Activated CD4-positive, alpha-beta T cell treated with anti-CD3 and anti-CD28 coated beads, Interleukin-10, Interleukin-2, amounts not matched to agents 100 ng/mL and 50 ng/mL, durations not matched to agents 16 hours and 8 hours (primary cell): ENCODE data around the gene SMOC2.

Experiments used
- DNase-seq: peaks from one replicate; pipeline ENCODE4 v3.0.0-alpha.2; 2020

SMOC2 gene

DNA sequence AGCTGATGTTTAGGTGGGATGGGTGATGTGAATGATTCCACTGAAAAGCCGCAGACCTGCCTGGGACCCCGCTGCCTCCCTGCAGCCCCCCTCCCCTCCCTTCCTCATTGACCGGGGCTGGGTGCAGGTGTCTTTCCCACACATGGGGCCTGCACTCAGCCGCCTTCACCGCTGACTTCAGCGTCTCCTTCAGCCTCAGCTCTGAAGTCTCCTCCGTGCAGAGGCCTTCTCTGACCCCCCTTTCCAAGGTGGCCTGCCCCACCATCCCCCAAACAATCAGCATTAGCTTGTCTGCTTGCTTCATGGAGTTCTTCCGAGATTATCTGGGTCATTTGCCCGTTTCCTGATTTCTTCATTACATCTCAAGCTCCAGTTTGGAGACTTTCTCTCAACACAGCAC, 140.7 kb downstream of the SMOC2 start:
- DNase-seq = no peak

DNA sequence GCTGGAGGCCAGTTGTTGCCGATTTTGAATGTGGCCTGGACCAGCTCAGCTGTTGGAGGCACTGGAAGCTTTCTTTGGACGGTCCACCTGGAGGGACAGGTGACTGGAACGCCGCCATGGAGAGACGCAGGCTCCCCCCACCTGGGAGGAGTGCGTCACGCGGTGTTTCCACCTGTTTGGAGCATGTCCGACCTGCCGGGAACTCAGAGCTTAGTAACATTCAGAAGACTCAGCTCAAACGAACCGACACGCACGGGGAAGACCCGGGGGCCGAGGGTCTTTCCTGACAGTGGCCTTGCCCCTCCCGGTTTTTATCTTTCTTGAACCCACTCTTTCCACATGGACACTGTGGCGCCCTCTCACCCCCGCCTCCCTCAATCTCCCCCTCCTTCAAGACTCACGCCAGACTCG, 141.6 kb downstream of the SMOC2 start:
- DNase-seq = no peak

DNA sequence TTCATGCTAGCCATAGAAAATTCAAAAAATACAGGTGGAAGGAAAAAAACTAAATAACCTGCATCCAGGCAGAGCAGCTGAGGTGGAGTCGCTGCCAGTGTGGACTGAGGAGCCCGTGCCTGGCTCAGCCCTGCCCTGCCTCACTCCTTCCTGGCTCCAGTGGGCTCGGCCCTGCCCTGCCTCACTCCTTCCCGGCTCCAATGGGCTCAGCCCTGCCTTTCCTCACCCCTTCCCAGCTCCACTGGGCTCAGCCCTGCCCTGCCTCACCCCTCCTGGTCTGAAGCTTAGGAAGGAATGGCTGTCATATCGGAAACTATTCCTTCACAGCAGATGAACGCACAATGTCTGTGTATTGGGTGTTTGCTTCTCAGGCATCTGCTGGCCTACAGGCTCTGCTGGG, 142.1 kb downstream of the SMOC2 start:
- no peak for DNase-seq

DNA sequence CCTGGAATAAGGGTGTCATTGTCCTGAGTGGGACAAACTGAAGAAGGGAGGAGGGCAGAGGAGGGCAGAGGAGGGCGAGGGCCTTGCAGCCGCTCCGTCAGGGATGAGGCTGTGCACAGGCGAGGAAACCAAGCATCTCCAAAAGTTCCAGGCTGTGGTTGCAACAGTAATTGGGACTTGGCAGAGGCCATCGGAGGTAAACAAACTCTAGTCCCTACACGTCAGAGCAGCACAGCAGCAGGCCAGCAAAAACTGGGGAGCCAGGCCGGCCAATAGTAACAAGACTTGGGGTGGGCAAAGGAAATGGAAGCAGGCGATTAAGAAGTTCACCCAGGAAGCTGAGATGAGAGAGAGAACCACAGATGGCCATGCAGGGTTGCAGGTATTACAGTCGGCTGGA, 142.8 kb downstream of the SMOC2 start:
- DNase-seq = no peak

DNA sequence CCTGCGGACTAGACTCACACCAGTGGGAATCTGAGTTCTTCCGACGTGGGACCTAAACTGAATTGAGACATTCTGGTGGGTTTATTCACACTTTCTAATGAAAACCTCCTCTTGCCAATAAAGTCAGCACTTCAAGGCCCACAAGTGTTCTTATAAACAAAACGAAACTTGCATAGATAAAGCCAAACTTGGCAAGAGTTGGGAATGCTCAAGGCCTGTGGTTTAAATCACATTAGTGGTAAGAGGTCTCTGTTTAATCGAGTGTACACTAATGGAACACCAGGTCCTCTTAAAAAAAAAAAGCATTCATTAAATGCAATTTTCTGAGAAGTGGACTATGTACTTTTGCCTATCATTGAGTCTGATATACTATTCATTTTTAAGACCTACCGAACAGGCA, 143.3 kb downstream of the SMOC2 start:
- no peak for DNase-seq

DNA sequence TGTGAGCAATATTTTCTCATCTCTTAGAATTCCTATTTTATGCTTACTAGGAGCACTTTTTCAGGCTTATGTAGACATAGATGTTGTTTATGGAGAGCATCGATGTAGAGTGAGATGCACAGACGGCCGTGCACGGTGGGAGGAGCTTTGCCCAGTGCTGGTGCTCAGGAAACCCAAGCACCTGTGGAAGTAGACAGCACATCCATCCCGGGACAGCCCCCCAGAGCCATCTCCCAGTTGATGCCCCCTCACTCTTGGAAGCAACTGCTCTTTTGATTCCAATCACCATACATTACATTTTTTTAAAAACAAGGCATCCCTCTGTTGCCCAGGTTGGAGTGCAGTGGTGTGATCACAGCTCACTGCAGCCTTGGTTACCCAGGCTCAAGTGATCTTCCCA, 143.7 kb downstream of the SMOC2 start:
- no peak for DNase-seq

DNA sequence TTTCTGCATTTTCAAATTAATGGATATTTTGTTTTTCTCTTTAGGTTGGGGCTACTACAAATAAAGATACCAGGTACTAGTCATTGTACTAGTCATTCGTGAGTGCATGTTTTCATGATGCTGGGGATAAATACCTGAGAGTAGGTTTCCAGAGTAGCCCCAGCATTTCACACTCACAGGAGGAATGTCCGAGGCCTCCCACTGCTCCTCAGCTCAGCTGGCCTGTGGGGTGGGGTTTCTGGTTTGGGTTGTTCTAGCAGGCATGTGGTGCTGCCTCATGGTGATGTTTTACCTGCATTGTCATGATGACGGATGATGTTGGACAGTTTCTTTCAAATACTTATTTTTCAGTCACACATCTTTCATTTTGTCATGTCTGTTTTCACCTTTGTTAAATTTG, 144.5 kb downstream of the SMOC2 start:
- no peak for DNase-seq

DNA sequence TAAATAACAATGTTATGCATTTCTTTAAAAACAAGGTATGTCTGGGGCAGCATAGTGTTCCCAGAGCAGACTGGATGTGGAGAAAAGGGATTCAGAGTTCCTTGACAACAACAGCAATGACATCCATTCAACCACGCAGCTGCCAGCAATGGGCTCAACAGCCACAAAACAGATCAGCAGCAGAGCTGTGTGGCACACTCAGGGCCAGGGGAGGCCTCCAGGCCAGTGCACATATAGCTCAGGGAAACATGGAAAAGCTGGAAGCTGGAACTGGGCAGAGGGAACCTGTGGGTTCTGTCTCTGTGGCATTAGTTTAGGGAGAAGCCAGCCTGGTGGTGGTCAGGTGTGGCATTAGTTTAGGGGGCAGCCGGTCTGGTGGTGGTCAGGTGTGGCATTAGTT, 148.3 kb downstream of the SMOC2 start:
- DNase-seq = no peak

DNA sequence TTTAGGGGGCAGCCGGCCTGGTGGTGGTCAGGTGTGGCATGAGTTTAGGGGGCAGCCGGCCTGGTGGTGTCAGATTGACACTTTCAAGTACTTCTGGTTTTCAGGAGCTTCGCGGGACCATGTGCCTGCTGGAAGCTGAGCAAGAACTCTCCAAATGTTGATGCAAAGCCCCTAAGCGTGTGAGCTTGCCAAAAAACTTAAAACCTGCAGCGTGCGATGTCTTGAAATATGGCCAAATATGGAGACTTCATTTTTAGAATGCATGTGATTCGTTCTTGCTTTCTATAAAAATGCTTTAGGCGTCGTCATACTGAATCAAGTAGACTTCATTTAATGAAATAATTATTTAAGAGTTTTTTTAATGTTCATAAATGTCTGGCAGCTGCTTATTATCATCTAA, 149.4 kb downstream of the SMOC2 start:
- no peak for DNase-seq

DNA sequence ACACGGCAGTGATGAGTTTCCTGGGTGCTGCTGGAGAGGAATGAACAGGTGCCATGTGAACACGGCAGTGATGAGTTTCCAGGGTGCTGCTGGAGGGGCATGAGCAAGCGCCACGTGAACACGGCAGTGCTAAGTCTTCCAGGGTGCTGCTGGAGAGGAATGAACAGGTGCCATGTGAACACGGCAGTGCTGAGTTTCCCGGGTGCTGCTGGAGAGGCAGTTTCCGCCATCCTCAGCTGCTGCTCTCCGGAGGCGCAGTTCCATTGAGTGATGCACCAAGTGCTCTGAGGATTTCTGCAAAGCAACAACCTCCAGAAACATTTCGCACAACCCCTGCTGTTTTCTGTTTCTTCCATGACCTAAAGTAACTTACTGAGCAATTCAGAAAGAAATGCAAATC, 155.4 kb downstream of the SMOC2 start:
- DNase-seq = no peak

DNA sequence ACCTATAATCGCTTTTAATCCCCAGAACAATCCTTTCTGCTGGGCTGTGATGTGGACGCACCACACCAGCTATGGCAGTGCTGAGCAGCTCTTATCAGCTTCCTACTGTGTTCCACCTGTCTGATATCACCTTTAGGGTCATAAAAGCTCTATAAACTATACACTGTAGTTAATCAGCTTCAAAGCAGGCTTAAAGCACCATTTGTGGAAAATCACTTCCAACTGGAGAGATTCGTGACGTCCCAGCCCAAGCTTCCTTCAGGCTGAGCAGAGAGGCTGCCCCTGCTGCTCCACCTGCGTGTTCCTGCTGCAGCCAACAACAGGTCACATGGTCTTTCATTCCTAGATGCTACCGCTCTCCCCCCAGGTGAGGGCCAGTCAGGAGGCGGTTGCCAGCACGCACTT, 156.5 kb downstream of the SMOC2 start:
- DNase-seq = no peak

DNA sequence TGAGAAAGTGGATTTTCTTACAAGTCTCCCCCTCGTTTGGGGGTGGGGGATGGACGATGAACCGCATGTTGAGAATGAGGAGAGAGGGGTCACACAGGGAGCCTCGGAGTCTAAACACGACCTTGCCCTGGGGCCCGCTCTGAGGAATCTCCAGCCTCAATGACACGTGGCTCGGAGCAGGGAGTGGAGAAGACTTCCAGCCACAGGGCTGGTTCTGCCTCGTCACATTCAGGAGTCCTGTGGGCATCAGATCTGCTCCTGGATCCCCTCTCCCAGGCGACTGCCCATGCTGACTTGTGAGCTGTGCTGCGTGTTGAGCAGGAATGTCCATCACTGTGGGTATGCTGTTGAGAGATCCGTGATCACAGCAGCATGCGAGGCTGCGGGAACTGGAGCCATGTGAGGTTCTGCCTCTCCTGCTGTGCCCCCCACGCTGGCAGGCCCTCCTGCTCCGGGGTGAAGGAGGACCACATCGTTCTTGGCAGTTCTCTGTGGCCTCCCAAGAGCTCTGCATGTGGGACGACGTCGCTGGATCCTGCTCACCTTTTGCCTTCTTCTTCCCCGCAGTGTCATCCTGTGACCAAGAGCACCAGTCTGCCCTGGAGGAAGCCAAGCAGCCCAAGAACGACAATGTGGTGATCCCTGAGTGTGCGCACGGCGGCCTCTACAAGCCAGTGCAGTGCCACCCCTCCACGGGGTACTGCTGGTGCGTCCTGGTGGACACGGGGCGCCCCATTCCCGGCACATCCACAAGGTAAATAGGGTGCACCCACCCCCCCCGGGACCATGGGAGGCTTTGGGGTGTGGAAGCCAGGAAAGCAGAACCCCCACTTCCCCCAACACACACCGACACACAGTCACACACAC, 157.5 kb downstream of the SMOC2 start:
- no peak for DNase-seq

DNA sequence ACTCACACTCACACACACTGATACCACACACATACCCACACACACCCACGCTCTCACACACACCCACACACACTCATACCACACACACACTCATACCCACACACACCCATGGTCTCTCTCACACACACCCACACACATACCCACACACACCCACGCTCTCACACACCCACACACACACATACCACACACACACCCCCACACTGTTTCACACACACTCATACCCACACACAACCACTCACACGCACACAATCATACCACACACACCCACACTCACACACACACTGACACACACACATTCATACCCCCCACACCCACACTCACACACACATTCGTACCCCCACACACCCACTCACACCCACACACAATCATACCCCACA, 158.1 kb downstream of the SMOC2 start:
- DNase-seq = no peak

DNA sequence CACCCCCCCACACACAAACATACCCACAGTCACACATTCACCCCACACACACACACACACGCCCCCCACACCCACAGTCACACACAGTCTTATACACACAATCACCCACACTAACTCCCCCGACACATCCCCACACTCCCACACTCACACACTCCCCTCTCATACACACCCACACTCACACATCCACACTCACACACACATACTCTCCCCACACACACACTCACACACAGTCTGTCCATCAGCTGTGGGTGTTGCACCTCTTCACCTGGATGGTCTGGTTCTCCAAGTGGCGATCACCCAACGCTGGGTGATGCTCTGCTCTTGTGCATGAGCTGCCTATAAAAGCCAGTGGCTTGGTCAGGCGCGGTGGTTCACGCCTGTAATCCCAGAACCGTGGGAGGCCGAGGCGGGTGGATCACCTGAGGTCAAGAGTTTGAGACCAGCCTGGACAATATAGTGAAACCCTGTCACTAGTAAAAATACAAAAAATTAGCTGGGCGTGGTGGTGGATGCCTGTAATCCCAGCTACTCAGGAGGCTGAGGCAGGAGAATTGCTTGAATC, 158.9 kb downstream of the SMOC2 start:
- DNase-seq = no peak

DNA sequence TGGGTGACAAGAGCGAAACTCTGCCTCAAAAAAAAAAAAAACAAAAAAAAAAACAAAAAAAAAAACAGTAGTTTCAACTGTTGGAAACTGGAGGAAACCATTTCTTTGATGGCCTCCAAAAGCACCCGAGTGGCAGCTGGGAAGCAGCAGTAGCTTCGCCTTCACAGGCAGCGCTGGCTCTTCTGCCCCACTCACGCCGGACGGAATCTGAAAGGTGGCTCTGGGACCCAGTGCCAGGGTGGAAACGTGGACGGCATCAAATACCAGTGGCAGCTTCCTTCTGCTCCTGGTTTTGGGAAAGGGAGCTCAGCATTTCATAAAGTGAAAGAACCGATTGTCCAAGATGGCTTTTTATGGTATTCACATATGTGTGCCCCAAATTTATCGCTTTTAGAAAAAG, 159.4 kb downstream of the SMOC2 start:
- no peak for DNase-seq

DNA sequence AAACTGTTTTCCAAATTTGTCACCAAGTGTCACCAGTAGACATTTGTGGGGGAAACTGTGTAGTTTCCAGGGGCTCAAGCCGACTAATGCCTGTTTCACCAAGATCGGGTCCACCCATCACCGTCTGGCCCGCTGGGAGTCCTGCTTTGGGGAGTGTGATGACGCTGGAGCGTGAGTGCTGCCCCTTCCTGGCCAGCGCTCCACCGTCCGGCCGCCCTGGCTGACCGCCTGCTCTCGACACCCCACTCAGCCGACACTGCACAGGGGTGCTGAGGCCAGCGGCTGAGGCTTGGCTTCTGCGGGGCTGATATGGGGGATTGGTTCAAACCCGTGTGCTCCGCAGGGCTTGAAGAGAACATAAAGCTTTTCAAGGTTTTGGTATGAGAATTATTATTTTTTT, 160.1 kb downstream of the SMOC2 start:
- no peak for DNase-seq

DNA sequence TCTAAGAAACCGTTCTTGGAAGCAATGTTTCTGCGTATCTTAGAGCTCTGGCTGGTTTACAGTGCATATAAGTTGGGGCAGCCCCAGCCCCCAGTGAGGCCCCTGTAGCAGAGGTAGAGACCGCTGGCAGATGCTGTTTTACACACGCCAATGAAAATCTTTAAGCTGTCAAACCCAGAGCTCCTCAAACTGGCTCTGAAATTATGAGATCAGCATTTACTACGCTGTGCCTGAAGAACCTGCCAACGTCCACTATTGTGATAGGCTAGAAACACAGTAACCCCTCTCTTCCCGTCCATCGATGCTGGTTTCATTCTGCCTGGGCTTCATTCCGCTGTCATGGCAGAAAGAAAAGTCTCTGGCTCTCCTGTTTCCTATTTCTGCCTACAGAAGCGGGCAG, 160.6 kb downstream of the SMOC2 start:
- no peak for DNase-seq

DNA sequence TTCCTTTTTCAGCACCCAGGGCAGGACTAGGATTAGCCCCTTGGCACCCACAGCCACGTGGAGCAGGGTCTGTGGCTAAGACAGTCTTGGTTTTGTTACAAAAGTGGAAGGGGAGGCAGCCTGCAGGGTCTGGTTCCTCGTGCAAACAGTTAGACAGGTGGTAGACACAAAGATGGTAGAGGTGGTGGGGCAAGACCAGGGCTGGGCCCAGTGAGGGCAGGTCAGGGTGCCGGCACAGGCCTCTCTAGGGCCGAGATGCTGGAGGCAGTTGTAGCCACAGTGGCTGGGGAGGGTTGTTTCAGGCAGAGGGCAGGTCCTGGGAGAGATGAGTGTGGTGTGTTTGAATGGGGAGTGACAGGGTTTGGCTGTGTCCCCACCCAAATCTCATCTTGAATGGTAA, 161.6 kb downstream of the SMOC2 start:
- no peak for DNase-seq

DNA sequence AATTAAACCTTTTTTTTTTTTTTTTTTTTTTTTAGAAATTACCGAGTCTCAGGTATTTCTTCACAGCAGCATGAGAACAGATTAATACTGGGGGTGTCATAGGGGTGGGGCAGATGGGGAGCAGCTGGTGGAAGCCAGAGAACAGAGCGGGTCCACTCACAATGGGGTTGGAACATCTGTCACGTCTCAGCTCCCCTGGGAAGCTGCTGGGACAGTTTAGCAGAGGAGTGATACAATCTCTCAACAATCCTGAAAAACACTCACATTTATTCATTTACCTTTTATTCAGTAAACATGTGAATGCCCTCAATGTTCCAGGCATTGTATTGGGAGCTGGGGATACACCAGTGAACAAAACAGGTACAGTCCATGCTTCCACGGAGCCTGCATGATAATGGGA, 162.2 kb downstream of the SMOC2 start:
- no peak for DNase-seq

DNA sequence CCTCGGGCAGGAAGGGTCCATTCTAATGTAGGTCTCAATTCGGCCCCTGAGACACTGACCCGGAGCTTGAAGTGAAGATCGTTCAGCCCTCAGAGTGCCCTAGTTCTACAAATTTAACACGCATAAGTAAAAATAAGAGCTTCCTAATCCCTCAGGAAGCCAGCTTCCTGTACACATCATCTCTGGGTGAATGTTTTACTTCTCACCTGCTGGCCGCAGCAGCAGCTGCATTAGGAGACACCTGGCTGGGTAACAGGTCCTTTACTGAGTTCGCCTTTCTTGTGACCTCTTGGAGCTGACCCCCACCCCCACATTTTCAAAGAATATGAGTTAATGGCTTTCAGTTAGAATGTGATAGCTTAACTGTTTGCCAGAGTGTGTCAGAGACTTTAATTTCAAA, 165.0 kb downstream of the SMOC2 start:
- DNase-seq = no peak

DNA sequence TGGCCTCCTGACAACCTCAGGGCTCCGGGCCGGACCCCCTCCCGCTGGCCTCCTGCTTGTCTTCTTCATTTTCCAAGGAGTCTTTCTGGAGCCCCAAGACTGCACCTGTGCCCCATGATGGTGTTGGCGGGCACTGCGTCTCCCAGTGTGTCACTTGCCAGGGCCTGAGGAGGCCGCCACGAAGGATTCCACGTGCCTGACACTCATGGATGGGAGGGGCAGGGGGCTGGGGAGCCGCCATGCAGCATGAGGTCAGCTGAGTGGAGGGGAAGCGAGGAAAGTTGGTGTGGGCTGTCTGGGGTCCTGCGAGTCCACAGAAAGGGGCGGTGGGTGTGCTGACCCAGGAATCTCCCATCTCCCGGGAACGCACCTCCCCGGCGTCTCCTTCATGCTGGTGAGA, 165.7 kb downstream of the SMOC2 start:
- no peak for DNase-seq

DNA sequence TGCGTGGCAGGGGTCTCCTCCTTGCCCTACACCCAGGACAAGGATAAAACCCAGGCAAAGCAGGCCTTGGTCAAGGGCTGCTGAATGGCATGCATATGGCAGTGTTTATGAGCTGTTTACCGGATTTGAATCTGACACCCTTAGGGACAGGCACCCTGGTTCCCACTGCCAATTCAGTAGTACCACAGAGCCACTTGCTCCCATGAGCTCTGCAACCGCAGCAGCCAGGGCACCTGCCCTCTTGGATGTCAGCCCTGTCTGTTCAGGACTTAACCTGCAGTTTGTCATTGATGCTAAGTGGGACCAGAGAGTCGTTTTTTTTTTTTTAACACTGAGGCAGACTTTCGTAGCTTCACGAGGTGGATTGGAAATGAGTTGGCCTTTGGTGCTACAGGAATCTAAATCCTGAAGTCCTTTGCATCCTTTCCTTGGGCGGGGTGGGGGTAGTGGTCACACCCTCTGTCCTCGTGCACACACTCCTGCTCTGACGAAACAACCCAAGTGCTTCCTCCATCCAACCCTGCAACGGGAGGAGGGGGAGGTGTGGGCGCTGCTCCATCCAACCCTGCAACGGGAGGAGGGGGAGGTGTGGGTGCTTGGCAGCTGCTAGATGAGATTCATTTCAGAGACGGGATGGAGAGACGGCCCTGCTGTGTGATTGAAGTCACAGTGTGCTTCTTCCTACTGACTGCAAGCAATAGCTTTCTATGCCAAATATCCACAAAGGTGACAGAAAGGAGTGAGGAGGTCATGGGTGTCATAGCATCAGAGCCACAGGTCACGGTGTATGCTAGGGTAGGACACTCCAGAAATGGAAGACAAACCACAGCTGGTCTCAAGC, 166.5 kb downstream of the SMOC2 start:
- no peak for DNase-seq

DNA sequence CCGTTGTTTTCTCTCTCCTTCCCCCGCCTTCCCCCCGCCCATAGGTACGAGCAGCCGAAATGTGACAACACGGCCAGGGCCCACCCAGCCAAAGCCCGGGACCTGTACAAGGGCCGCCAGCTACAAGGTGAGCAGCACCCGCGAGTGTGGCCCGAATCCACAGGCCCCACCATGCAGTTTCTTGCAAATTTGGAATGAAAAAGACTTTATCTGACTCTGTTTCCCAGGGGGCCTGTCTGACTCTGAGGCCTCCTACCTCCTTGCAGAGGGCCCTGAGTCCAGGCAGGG, 167.1 kb downstream of the SMOC2 start:
- DNase-seq = no peak

DNA sequence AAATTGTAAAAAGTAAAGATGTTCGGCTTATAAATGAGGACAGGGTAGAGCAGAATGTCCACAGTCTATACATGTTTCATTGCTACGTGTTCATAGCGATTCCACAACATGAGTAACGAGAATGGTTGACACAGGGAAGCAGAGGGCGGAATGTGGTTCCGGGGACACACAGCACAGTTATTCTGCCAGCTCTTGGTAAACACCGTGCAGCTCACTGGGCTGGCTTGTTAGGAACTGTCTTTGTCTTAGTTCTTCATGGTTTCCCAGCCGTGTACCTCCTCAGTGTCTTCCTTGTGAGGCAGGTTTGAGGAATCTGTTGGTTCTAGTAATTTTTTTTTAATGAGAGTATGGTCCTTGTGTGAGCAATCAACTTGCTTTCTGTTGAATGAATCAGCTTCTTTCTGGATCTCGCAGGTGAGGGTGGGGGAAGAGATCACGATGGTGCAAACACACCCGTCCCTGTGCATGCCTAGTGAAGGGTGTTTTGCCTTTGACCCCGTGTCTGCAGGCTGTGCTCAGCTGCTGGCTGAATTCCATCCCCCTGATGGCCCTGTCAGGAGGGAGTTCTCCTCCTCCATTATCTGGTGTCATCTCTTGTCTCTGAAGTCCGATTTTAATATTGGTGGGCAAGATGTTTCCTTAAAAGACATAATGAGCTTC, 168.2 kb downstream of the SMOC2 start:
- DNase-seq = no peak
